GM12878 (cell line): Measurements from ENCODE around the gene FAM199X.

Source experiments
- ASH2L ChIP-seq: fragments of 300-600, 200-600 bp; sonication (generic); IDR thresholded peaks from 2 replicates; pipeline ENCODE4 v1.6.1; 2017; ENCODE audit warnings: low read depth, mild to moderate bottlenecking, borderline replicate concordance
- FOXK2 ChIP-seq: fragments of 450-650 bp; IDR thresholded peaks from 2 replicates; pipeline ENCODE4 v1.6.1; 2017; ENCODE audit warnings: mild to moderate bottlenecking, moderate library complexity
- JUNB ChIP-seq: IDR thresholded peaks from 2 replicates; pipeline ENCODE4 v1.6.1; 2016; ENCODE audit warnings: antibody characterized with exemption, mild to moderate bottlenecking
- JUND ChIP-seq: IDR thresholded peaks from 2 replicates; pipeline ENCODE4 v1.6.1; 2012; ENCODE audit warnings: low read depth, mild to moderate bottlenecking, low read length, improper control_type of control experiment, moderate library complexity
- POLR2AphosphoS5 ChIP-seq: IDR thresholded peaks from 2 replicates; pipeline ENCODE4 v1.6.1; 2011; ENCODE audit warnings: mild to moderate bottlenecking, low read length, inconsistent platforms
- RFX5 ChIP-seq: IDR thresholded peaks from 2 replicates; pipeline ENCODE4 v1.6.1; 2011; ENCODE audit warnings: low read depth, low read length, improper control_type of control experiment
- ZNF24 ChIP-seq: fragments of 450-650 bp; IDR thresholded peaks from 2 replicates; pipeline ENCODE4 v1.6.1; 2017; ENCODE audit warnings: antibody characterized with exemption, mild to moderate bottlenecking
- TF ChIP-seq, protein P1 (sequence below): fragments of 450-650 bp; IDR thresholded peaks from 2 replicates; pipeline ENCODE4 v1.6.1; 2018; ENCODE audit warnings: borderline replicate concordance, mild to moderate bottlenecking; ENCODE audit not compliant: partially characterized antibody
- TF ChIP-seq, protein P2 (sequence below): IDR thresholded peaks from 2 replicates; pipeline ENCODE4 v1.6.1; 2012; ENCODE audit warnings: low read length, inconsistent platforms
- TF ChIP-seq, protein P3 (sequence below), 3 experiments: IDR thresholded peaks in 2 of 3; conservative IDR thresholded peaks in 1 of 3; 2 replicates each; pipeline ENCODE4 v1.5.1; 2011; ENCODE audit warnings: low read depth in 3 of 3, low read length in 3 of 3, mild to moderate bottlenecking in 3 of 3, control low read depth in 2 of 3, moderate library complexity in 2 of 3, inconsistent platforms in 1 of 3, mixed read lengths in 1 of 3; ENCODE audit not compliant: control insufficient read depth in 2 of 3, insufficient read depth in 1 of 3; ENCODE audit errors: extremely low read depth in 1 of 3
- TF ChIP-seq, protein P4 (sequence below): fragments of 450-650 bp; IDR thresholded peaks from 2 replicates; pipeline ENCODE4 v1.6.1; 2017; ENCODE audit warnings: mild to moderate bottlenecking
- TF ChIP-seq, protein P5 (sequence below): IDR thresholded peaks from 2 replicates; pipeline ENCODE4 v1.6.1; 2011; ENCODE audit warnings: low read depth, mild to moderate bottlenecking, low read length, moderate library complexity, borderline replicate concordance; ENCODE audit errors: extremely low read depth

DNA sequence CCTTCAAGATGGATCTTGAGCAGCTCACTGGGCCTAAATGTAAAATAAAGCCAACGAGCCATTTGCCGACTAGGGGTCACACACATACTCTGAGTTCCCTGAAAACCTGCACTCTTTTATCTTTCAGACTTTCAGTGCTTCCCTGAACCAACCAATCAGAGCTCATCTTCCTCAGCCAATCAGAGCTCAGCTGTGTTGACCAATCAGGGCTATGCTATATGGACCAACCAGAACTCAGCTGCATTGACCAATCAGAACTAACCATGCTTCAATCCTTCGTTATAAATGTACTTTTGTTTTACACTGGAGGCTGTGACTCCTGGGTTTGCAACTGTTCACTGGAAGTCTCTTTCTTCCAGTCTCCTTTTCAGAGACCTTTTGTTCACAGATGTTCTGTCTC lies 28.8 kb upstream of the FAM199X start:
- TF ChIP-seq, protein P1, sequence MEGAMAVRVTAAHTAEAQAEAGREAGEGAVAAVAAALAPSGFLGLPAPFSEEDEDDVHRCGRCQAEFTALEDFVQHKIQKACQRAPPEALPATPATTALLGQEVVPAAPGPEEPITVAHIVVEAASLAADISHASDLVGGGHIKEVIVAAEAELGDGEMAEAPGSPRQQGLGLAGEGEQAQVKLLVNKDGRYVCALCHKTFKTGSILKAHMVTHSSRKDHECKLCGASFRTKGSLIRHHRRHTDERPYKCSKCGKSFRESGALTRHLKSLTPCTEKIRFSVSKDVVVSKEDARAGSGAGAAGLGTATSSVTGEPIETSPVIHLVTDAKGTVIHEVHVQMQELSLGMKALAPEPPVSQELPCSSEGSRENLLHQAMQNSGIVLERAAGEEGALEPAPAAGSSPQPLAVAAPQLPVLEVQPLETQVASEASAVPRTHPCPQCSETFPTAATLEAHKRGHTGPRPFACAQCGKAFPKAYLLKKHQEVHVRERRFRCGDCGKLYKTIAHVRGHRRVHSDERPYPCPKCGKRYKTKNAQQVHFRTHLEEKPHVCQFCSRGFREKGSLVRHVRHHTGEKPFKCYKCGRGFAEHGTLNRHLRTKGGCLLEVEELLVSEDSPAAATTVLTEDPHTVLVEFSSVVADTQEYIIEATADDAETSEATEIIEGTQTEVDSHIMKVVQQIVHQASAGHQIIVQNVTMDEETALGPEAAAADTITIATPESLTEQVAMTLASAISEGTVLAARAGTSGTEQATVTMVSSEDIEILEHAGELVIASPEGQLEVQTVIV, result no peak
- no peak for TF ChIP-seq ASH2L
- no peak for TF ChIP-seq ZNF24
- TF ChIP-seq JUNB, result no peak
- TF ChIP-seq, protein P2, sequence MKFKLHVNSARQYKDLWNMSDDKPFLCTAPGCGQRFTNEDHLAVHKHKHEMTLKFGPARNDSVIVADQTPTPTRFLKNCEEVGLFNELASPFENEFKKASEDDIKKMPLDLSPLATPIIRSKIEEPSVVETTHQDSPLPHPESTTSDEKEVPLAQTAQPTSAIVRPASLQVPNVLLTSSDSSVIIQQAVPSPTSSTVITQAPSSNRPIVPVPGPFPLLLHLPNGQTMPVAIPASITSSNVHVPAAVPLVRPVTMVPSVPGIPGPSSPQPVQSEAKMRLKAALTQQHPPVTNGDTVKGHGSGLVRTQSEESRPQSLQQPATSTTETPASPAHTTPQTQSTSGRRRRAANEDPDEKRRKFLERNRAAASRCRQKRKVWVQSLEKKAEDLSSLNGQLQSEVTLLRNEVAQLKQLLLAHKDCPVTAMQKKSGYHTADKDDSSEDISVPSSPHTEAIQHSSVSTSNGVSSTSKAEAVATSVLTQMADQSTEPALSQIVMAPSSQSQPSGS, result no peak
- TF ChIP-seq, protein P3, sequence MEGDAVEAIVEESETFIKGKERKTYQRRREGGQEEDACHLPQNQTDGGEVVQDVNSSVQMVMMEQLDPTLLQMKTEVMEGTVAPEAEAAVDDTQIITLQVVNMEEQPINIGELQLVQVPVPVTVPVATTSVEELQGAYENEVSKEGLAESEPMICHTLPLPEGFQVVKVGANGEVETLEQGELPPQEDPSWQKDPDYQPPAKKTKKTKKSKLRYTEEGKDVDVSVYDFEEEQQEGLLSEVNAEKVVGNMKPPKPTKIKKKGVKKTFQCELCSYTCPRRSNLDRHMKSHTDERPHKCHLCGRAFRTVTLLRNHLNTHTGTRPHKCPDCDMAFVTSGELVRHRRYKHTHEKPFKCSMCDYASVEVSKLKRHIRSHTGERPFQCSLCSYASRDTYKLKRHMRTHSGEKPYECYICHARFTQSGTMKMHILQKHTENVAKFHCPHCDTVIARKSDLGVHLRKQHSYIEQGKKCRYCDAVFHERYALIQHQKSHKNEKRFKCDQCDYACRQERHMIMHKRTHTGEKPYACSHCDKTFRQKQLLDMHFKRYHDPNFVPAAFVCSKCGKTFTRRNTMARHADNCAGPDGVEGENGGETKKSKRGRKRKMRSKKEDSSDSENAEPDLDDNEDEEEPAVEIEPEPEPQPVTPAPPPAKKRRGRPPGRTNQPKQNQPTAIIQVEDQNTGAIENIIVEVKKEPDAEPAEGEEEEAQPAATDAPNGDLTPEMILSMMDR (IDR thresholded peaks at IDR 0.05 in 2 of 3, conservative IDR thresholded peaks at IDR 0.05 in 1 of 3; ENCODE audit: control insufficient read depth in 2 of 3, extremely low read depth in 1 of 3, insufficient read depth in 1 of 3, low read depth in 3 of 3, low read length in 3 of 3), result no peak
- TF ChIP-seq, protein P4, sequence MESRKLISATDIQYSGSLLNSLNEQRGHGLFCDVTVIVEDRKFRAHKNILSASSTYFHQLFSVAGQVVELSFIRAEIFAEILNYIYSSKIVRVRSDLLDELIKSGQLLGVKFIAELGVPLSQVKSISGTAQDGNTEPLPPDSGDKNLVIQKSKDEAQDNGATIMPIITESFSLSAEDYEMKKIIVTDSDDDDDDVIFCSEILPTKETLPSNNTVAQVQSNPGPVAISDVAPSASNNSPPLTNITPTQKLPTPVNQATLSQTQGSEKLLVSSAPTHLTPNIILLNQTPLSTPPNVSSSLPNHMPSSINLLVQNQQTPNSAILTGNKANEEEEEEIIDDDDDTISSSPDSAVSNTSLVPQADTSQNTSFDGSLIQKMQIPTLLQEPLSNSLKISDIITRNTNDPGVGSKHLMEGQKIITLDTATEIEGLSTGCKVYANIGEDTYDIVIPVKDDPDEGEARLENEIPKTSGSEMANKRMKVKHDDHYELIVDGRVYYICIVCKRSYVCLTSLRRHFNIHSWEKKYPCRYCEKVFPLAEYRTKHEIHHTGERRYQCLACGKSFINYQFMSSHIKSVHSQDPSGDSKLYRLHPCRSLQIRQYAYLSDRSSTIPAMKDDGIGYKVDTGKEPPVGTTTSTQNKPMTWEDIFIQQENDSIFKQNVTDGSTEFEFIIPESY, result no peak
- TF ChIP-seq JUND, result no peak
- TF ChIP-seq POLR2AphosphoS5, result no peak
- no peak for TF ChIP-seq RFX5
- no peak for TF ChIP-seq FOXK2
- TF ChIP-seq, protein P5, sequence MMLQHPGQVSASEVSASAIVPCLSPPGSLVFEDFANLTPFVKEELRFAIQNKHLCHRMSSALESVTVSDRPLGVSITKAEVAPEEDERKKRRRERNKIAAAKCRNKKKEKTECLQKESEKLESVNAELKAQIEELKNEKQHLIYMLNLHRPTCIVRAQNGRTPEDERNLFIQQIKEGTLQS, result no peak
